ENCODE results near the gene TSEN15. TPM values are rescaled to one million over a fixed set of nuclear protein-coding genes. Genes with fewer than 3 reads are reported as not detected.

TSEN15 gene
- total RNA-seq, 1 donor from 2014 or later, result 36.8 TPM

- TF ChIP-seq, protein P1, sequence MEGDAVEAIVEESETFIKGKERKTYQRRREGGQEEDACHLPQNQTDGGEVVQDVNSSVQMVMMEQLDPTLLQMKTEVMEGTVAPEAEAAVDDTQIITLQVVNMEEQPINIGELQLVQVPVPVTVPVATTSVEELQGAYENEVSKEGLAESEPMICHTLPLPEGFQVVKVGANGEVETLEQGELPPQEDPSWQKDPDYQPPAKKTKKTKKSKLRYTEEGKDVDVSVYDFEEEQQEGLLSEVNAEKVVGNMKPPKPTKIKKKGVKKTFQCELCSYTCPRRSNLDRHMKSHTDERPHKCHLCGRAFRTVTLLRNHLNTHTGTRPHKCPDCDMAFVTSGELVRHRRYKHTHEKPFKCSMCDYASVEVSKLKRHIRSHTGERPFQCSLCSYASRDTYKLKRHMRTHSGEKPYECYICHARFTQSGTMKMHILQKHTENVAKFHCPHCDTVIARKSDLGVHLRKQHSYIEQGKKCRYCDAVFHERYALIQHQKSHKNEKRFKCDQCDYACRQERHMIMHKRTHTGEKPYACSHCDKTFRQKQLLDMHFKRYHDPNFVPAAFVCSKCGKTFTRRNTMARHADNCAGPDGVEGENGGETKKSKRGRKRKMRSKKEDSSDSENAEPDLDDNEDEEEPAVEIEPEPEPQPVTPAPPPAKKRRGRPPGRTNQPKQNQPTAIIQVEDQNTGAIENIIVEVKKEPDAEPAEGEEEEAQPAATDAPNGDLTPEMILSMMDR (IDR thresholded peaks at IDR 0.05), result no peak
- Mint-ChIP-seq H3K4me1 (ENCODE audit: unreplicated experiment) (peaks cover 34% of the 10 kb centered on the region), H3K4me3 (ENCODE audit: unreplicated experiment) (peak overlapping the region; percentile 99), H3K36me3 (ENCODE audit: unreplicated experiment) (peaks cover 10% of the 10 kb centered on the region), H3K9me3 (ENCODE audit: unreplicated experiment) (no peaks in the 10 kb centered on the region), H3K27me3 (ENCODE audit: unreplicated experiment) (no peaks in the 10 kb centered on the region), H3K27ac (ENCODE audit: unreplicated experiment) (peak overlapping the region; percentile 99)
- no peak for DNase-seq (ENCODE audit: extremely low spot score, unreplicated experiment)
Observed at GRCh38 chr1:184050636-184051035, 894 bp upstream of the TSEN15 start.

- Mint-ChIP-seq H3K4me1 (ENCODE audit: unreplicated experiment) (peaks cover 34% of the 10 kb centered on the region), H3K27ac (ENCODE audit: unreplicated experiment) (peak overlapping the region; percentile 99), H3K9me3 (ENCODE audit: unreplicated experiment) (no peaks in the 10 kb centered on the region), H3K4me3 (ENCODE audit: unreplicated experiment) (peak overlapping the region; percentile 99), H3K27me3 (ENCODE audit: unreplicated experiment) (no peaks in the 10 kb centered on the region), H3K36me3 (ENCODE audit: unreplicated experiment) (peaks cover 10% of the 10 kb centered on the region)
- TF ChIP-seq, protein P1 (IDR thresholded peaks at IDR 0.05), result no peak
- DNase-seq (ENCODE audit: extremely low spot score, unreplicated experiment), result no peak
Observed at GRCh38 chr1:184051138-184051484, 419 bp upstream of the TSEN15 start.

- TF ChIP-seq, protein P1 (IDR thresholded peaks at IDR 0.05), result no peak
- Mint-ChIP-seq H3K27me3 (ENCODE audit: unreplicated experiment) (no peaks in the 10 kb centered on the region), H3K9me3 (ENCODE audit: unreplicated experiment) (no peaks in the 10 kb centered on the region), H3K4me3 (ENCODE audit: unreplicated experiment) (peak overlapping the region; percentile 99), H3K36me3 (ENCODE audit: unreplicated experiment) (peaks cover 11% of the 10 kb centered on the region), H3K27ac (ENCODE audit: unreplicated experiment) (peak overlapping the region; percentile 99), H3K4me1 (ENCODE audit: unreplicated experiment) (peaks cover 44% of the 10 kb centered on the region)
- DNase-seq (ENCODE audit: extremely low spot score, unreplicated experiment), result no peak
Observed at GRCh38 chr1:184052194-184052559, 647 bp downstream of the TSEN15 start.

DNA sequence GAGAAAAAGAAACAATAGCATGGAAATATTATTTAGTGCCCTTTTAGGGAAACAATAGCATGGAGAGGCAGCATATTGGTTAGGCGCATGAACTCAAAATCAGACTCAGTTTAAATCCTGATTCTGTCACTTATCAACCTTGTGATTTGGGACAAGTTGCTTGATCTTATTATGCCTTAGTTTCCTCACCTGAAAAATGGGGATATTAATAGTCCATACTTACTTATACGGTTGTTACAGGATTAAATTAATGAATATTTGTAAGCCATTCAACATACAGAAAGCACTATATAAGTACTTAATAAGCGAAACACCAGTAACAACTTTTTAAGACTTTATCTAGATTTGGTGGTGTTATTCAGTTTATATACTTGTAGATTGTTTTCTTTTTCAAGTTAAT, 1.2 kb downstream of the TSEN15 start:
- Mint-ChIP-seq H3K9me3 (ENCODE audit: unreplicated experiment) (no peaks in the 10 kb centered on the region), H3K4me3 (ENCODE audit: unreplicated experiment) (peak overlapping the region; percentile 99), H3K4me1 (ENCODE audit: unreplicated experiment) (peaks cover 50% of the 10 kb centered on the region), H3K27ac (ENCODE audit: unreplicated experiment) (peak overlapping the region; percentile 99), H3K36me3 (ENCODE audit: unreplicated experiment) (peaks cover 11% of the 10 kb centered on the region), H3K27me3 (ENCODE audit: unreplicated experiment) (no peaks in the 10 kb centered on the region)
- DNase-seq (ENCODE audit: extremely low spot score, unreplicated experiment), result no peak
- TF ChIP-seq, protein P1 (IDR thresholded peaks at IDR 0.05), result no peak

- Mint-ChIP-seq H3K27ac (ENCODE audit: unreplicated experiment) (no peak overlapping the region), H3K9me3 (ENCODE audit: unreplicated experiment) (no peaks in the 10 kb centered on the region), H3K4me3 (ENCODE audit: unreplicated experiment) (peak overlapping the region; percentile 5), H3K36me3 (ENCODE audit: unreplicated experiment) (peaks cover 13% of the 10 kb centered on the region), H3K4me1 (ENCODE audit: unreplicated experiment) (peaks cover 54% of the 10 kb centered on the region), H3K27me3 (ENCODE audit: unreplicated experiment) (no peaks in the 10 kb centered on the region)
- no peak for DNase-seq (ENCODE audit: extremely low spot score, unreplicated experiment)
- TF ChIP-seq, protein P1 (IDR thresholded peaks at IDR 0.05), result no peak
Observed at GRCh38 chr1:184053881-184054280, 2.4 kb downstream of the TSEN15 start.
